OCI-LY3 (cell line): ENCODE results near the gene DYNLT3.

Experiments
- H2AFZ ChIP-seq: fragments of 200-600, 300-600 bp; shearing (Covaris generic); 2 replicates; pipeline ENCODE4 v1.6.0; 2014; ENCODE audit warnings: antibody characterized with exemption, low read depth, low read length
- H3K27ac ChIP-seq: fragments of 200-600, 300-600 bp; sonication (generic); 2 replicates; pipeline ENCODE4 v1.5.1; 2014; ENCODE audit warnings: mild to moderate bottlenecking, low read length, moderate library complexity, mixed read lengths
- H3K27me3 ChIP-seq: fragments of 200-600, 300-600 bp; sonication (generic); 2 replicates; pipeline ENCODE4 v1.6.1; 2014; ENCODE audit warnings: low read depth, low read length, mixed read lengths
- H3K36me3 ChIP-seq: fragments of 200-600, 300-600 bp; sonication (generic); replicated peaks from 2 replicates; pipeline ENCODE3; 2014; ENCODE audit warnings: low read depth, low read length, mixed read lengths
- H3K4me1 ChIP-seq: fragments of 300-600, 200-600 bp; sonication (generic); 2 replicates; pipeline ENCODE4 v1.6.1; 2014; ENCODE audit warnings: low read length, mixed read lengths
- H3K4me2 ChIP-seq: fragments of 200-600, 300-600 bp; sonication (generic); 2 replicates; pipeline ENCODE4 v1.6.1; 2014; ENCODE audit warnings: low read length, mixed read lengths
- H3K4me3 ChIP-seq: fragments of 300-600, 200-600 bp; sonication (generic); 2 replicates; pipeline ENCODE4 v1.5.1; 2014; ENCODE audit warnings: antibody characterized with exemption, mild to moderate bottlenecking, low read length, moderate library complexity
- H3K79me2 ChIP-seq: fragments of 300-600, 200-600 bp; shearing (Covaris generic); 2 replicates; pipeline ENCODE4 v1.6.1; 2014; ENCODE audit warnings: mild to moderate bottlenecking, low read length, mixed read lengths
- H3K9ac ChIP-seq: fragments of 300-600, 200-600 bp; shearing (Covaris generic); 2 replicates; pipeline ENCODE4 v1.6.0; 2014; ENCODE audit warnings: mild to moderate bottlenecking, low read length, moderate library complexity
- H3K9me3 ChIP-seq: fragments of 200-600, 300-600 bp; shearing (Covaris generic); 2 replicates; pipeline ENCODE4 v1.6.1; 2014; ENCODE audit warnings: low read length, mixed read lengths; ENCODE audit not compliant: insufficient read depth
- H4K20me1 ChIP-seq: fragments of 200-600, 300-600 bp; sonication (generic); 2 replicates; pipeline ENCODE4 v1.6.1; 2016; ENCODE audit warnings: low read length, mixed read lengths; ENCODE audit not compliant: insufficient read depth
- EZH2phosphoT487 ChIP-seq: fragments of 200-600 bp; shearing (Covaris generic); IDR thresholded peaks from 2 replicates; pipeline ENCODE4 v1.6.1; 2018; ENCODE audit warnings: antibody characterized with exemption, mixed run types, low read depth
- TF ChIP-seq, protein P1 (sequence below): fragments of 200-600, 300-600 bp; sonication (generic); IDR thresholded peaks from 2 replicates; pipeline ENCODE4 v1.5.1; 2014; ENCODE audit warnings: antibody characterized with exemption, low read length, low read depth

DYNLT3 gene

DNA sequence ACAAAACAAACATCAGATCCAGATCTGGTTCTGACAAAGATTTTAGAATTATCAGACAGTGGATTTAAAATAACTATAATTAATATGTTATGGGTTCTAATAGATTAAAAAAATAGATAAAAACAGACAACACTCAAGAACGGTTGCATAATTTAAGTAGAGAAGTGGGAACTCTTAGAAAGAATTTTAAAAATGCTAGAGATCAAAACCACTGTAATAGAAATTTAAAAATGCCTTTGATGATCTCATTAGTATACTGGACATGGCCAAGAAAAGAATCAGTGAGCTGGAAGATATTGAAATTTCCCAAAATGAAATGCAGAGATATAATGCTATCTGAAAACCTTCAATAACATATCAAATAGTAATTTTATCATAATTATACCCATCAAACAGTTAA lies 28.3 kb upstream of the DYNLT3 start:
- H2AFZ ChIP-seq, result no peak overlapping the region
- H3K4me2 ChIP-seq, result no peak overlapping the region
- no peak for TF ChIP-seq EZH2phosphoT487
- TF ChIP-seq, protein P1, sequence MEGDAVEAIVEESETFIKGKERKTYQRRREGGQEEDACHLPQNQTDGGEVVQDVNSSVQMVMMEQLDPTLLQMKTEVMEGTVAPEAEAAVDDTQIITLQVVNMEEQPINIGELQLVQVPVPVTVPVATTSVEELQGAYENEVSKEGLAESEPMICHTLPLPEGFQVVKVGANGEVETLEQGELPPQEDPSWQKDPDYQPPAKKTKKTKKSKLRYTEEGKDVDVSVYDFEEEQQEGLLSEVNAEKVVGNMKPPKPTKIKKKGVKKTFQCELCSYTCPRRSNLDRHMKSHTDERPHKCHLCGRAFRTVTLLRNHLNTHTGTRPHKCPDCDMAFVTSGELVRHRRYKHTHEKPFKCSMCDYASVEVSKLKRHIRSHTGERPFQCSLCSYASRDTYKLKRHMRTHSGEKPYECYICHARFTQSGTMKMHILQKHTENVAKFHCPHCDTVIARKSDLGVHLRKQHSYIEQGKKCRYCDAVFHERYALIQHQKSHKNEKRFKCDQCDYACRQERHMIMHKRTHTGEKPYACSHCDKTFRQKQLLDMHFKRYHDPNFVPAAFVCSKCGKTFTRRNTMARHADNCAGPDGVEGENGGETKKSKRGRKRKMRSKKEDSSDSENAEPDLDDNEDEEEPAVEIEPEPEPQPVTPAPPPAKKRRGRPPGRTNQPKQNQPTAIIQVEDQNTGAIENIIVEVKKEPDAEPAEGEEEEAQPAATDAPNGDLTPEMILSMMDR, result no peak
- H3K4me1 ChIP-seq, result no peaks in the 10 kb centered on the region
- H3K4me3 ChIP-seq, result no peak overlapping the region
- H3K79me2 ChIP-seq, result no peaks in the 10 kb centered on the region
- no peaks in the 10 kb centered on the region for H3K36me3 ChIP-seq
- no peak overlapping the region for H3K27ac ChIP-seq
- H3K27me3 ChIP-seq, result no peaks in the 10 kb centered on the region
- no peaks in the 10 kb centered on the region for H3K9me3 ChIP-seq
- no peaks in the 10 kb centered on the region for H4K20me1 ChIP-seq
- no peak overlapping the region for H3K9ac ChIP-seq

- no peak overlapping the region for H3K27ac ChIP-seq
Measured at GRCh38 chrX:37873220-37873619, 25.8 kb upstream of the DYNLT3 start.

DNA sequence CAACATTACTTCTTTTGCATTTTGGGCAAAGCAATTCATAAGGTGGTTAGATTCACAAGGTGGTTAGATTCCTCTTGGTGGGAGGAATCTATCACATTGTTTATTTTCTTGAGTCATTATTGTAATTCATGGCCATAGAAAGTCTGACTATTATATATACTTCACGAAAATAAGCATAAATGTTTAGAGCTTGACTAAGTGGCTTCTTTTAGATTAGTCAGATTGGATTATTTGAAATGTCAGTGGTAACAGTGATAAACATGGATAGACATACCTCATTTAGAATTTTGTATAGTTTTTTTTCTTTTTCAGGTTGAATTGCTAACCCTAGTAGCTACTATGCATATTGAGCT lies 24.9 kb upstream of the DYNLT3 start:
- Histone ChIP-seq H3K36me3 (no peaks in the 10 kb centered on the region), H3K4me1 (no peaks in the 10 kb centered on the region), H2AFZ (no peak overlapping the region), H3K27me3 (no peaks in the 10 kb centered on the region), H3K9me3 (no peaks in the 10 kb centered on the region), H4K20me1 (no peaks in the 10 kb centered on the region), H3K9ac (no peak overlapping the region), H3K4me2 (no peak overlapping the region), H3K79me2 (no peaks in the 10 kb centered on the region), H3K4me3 (no peak overlapping the region), H3K27ac (no peak overlapping the region)
- TF ChIP-seq, protein P1, result no peak
- no peak for TF ChIP-seq EZH2phosphoT487

More at GRCh38 chrX:37873220-37873619, 25.8 kb upstream of the DYNLT3 start:
- Histone ChIP-seq H3K4me1 (no peaks in the 10 kb centered on the region), H3K4me2 (no peak overlapping the region), H4K20me1 (no peaks in the 10 kb centered on the region), H2AFZ (no peak overlapping the region), H3K79me2 (no peaks in the 10 kb centered on the region), H3K9me3 (no peaks in the 10 kb centered on the region), H3K4me3 (no peak overlapping the region), H3K27me3 (no peaks in the 10 kb centered on the region), H3K9ac (no peak overlapping the region), H3K36me3 (no peaks in the 10 kb centered on the region)
- TF ChIP-seq, protein P1, result no peak
- TF ChIP-seq EZH2phosphoT487, result no peak

GRCh38 chrX:37871626-37872302 lies 24.4 kb upstream of the DYNLT3 start:
- TF ChIP-seq, protein P1, result no peak
- no peak for TF ChIP-seq EZH2phosphoT487
- H3K4me2 ChIP-seq, result no peak overlapping the region
- H3K27ac ChIP-seq, result no peak overlapping the region

More at GRCh38 chrX:37871626-37872302, 24.4 kb upstream of the DYNLT3 start:
- Histone ChIP-seq H3K4me3 (no peak overlapping the region), H3K9me3 (no peaks in the 10 kb centered on the region), H3K27me3 (no peaks in the 10 kb centered on the region), H3K79me2 (no peaks in the 10 kb centered on the region), H3K9ac (no peak overlapping the region), H3K4me1 (no peaks in the 10 kb centered on the region), H3K36me3 (no peaks in the 10 kb centered on the region), H4K20me1 (no peaks in the 10 kb centered on the region), H2AFZ (no peak overlapping the region)
